RWPE1 (cell line): ENCODE measurements around the gene TPI1.

ENCODE experiments used
- CTCF ChIA-PET: fragments of 350-600 bp; sonication (Branson Sonifier 250); formaldehyde crosslinking; extraction: SDS; loops from one replicate; lab custom pipeline; 2021; lab: Yijun Ruan, JAX
- POLR2A ChIA-PET: fragments of 400-600 bp; formaldehyde crosslinking; extraction: SDS; loops from one replicate; lab custom pipeline; 2020; ENCODE audit warnings: antibody characterized with exemption; ENCODE audit not compliant: low non-redundant PET; lab: Yijun Ruan, JAX
- DNase-seq: peaks from one replicate; pipeline ENCODE4 v3.0.0; 2012; ENCODE audit warnings: low spot score
- H3K27ac ChIP-seq: fragments of 450-650 bp; 2 replicates; pipeline ENCODE4 v1.5.1; 2017
- TF ChIP-seq, protein P1 (sequence below): fragments of 450-650 bp; conservative IDR thresholded peaks from 2 replicates; pipeline ENCODE4 v1.5.1; 2017; ENCODE audit warnings: low read depth, mild to moderate bottlenecking

TPI1 gene

DNA sequence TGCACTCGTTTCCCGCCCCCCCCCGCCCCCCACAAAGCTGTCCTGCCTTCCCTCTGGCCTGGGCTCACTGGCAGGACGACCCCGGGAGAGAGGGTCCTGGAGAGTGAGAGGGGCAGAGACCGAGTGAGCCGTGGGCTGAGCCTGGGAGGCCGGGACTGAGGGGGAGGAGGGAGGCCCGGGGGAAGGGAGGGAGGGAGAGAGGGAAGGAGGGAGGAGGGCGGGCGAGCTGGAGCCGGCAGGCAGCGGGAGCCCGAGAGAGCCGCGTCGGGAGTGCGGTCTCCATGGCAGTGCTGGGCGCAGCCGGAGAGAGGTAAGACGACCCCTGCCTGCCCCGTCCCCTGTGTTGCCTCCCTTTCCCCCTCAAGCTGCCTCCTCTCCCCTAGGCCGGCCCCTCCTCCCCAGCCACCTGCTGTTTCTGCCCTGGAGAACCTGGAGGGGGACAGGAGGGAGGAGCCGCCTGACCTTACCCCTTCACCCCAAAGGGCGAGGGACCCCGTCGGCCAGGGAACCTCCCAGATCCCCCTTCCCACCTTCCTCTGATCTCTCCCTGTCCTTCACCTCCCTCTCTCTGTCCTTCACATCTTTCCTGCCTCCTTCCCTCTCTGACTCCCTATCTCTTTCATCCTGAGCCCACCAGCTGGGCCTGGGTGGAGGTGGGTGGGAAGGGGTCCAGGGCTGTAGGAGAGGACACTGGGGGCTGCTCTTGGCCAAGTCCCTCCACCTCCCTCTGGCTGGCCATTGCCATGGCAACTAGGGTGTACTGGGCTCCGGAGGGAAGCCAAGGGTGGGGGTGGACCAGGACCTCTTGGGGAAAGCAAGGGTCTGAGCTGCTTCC, 45.5 kb upstream of the TPI1 start, which contains the start of gene GPR162:
Gene GPR162, plus strand, starts transcription at position 231 of the 835 bp plus-strand sequence. CDS start 2,078 bp downstream, outside the sequence.
- ChIA-PET CTCF (interaction anchor here (0.6 to 1.0 kb wide), 2 partner anchors 13 to 136 kb away, joined by 3 read pairs; no protein-coding TSS in a partner anchor), POLR2A (interaction anchor here (0.6 kb wide), 2 partner anchors 69 to 98 kb away, joined by 3 to 4 read pairs; partner anchors contain the start of gene COPS7A)
- no peak for DNase-seq
- H3K27ac ChIP-seq = no peak within 1 kb of the TSS
- TF ChIP-seq, protein P1, sequence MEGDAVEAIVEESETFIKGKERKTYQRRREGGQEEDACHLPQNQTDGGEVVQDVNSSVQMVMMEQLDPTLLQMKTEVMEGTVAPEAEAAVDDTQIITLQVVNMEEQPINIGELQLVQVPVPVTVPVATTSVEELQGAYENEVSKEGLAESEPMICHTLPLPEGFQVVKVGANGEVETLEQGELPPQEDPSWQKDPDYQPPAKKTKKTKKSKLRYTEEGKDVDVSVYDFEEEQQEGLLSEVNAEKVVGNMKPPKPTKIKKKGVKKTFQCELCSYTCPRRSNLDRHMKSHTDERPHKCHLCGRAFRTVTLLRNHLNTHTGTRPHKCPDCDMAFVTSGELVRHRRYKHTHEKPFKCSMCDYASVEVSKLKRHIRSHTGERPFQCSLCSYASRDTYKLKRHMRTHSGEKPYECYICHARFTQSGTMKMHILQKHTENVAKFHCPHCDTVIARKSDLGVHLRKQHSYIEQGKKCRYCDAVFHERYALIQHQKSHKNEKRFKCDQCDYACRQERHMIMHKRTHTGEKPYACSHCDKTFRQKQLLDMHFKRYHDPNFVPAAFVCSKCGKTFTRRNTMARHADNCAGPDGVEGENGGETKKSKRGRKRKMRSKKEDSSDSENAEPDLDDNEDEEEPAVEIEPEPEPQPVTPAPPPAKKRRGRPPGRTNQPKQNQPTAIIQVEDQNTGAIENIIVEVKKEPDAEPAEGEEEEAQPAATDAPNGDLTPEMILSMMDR = no peak

DNA sequence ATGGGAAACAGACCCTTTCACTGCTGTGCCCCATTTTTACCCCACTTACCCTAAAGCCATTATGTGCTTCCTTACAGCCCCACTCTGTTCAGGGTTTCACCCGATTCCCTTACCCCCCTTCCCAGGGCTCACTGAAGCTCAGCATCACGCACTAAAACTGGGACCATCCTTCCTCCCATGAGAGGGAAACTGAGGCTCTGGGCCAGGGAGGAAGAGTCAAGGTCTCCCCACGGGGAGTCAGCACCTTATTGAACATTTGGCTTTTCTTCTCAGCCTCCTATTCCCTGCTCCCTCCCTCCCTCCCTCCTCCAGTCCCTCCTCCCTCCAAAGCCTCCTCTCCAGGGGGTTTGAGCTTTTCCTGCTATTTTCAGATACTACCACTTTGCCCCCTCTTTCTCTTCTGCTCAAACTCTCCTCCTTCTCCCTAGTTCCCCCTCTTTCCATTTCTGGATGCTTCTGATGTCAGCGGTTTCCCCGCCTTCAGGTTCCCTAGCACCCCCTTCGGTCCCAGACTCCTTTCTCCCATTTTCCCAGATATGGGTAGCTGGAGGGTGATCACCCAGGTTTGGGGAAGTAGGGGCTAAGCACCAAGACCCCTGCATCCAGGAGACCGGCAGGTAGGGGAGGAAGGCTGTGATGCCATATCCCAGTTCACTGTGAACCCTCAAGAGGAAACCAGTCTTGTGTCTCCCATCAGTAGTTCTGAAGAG, 44.8 kb upstream of the TPI1 start:
- no peak for DNase-seq
- no peak overlapping the region for H3K27ac ChIP-seq
- POLR2A ChIA-PET = no interaction called here
- TF ChIP-seq, protein P1 = no peak
- CTCF ChIA-PET = no interaction called here

DNA sequence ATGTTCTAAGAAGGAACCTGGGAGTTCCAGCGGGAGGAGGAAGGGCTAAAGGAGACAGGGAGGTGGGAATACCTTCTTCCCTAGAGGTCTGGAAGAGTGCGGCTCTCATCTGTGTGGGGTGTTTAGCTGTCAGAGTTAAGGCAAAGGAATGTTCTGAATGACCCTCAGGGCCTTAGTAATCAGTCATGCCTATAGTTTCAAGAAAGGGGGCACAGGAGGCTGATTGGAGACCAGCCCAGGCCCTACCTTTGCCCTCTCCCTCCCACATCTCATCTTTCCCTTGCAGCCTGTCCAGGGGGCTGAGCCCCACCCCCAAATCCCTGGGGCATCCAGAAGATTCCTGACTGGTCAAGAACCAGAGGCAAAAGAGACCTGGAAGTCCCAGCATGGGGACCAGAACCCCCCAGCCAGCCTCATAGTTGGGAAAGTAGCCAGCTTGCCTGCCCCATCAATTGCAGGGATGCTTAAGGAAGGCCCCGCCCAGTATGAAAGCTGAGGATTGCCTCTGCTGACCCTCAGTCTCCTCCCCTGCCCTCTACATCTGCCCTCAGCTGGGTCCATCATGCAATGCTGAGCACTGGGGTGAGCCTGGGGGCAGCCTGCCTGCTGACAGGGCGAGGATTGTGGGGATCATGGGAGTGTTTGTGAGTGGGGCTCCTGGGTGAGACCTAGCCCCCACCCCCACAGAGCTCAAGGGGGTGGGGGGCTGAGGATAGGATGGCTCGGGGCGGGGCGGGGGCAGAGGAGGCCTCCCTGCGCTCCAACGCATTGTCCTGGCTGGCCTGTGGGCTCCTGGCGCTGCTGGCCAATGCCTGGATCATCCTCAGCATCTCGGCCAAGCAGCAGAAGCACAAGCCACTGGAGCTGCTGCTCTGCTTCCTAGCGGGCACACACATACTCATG, 43.9 kb upstream of the TPI1 start:
- H3K27ac ChIP-seq = no peak overlapping the region
- POLR2A ChIA-PET = no interaction called here
- DNase-seq = no peak
- CTCF ChIA-PET = interaction anchor here (0.5 to 2.7 kb wide), 4 partner anchors 10 to 128 kb away, joined by 3 to 20 read pairs (median 6); partner anchors contain the start of gene MLF2
- TF ChIP-seq, protein P1 = no peak

DNA sequence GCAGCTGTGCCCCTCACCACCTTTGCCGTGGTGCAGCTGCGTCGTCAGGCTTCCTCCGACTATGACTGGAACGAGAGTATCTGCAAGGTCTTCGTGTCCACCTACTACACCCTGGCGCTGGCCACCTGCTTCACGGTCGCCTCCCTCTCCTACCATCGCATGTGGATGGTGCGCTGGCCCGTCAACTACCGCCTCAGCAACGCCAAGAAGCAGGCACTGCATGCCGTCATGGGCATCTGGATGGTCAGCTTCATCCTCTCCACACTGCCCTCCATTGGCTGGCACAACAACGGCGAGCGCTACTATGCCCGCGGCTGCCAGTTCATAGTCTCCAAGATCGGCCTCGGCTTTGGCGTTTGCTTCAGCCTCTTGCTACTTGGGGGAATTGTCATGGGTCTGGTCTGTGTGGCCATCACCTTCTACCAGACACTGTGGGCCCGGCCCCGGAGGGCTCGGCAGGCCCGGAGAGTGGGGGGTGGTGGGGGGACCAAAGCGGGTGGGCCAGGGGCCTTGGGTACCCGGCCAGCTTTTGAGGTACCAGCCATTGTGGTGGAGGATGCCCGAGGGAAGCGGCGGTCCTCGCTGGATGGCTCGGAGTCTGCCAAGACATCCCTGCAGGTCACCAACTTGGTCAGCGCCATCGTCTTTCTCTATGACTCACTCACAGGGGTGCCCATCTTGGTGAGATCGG, 43.1 kb upstream of the TPI1 start:
- H3K27ac ChIP-seq = no peak overlapping the region
- ChIA-PET CTCF (interaction anchor here (0.5 to 2.7 kb wide), 6 partner anchors 11 to 129 kb away, joined by 3 to 20 read pairs (median 3); partner anchors contain the start of genes MLF2 and PTMS), POLR2A (no interaction called here)
- TF ChIP-seq, protein P1 = no peak
- no peak for DNase-seq

DNA sequence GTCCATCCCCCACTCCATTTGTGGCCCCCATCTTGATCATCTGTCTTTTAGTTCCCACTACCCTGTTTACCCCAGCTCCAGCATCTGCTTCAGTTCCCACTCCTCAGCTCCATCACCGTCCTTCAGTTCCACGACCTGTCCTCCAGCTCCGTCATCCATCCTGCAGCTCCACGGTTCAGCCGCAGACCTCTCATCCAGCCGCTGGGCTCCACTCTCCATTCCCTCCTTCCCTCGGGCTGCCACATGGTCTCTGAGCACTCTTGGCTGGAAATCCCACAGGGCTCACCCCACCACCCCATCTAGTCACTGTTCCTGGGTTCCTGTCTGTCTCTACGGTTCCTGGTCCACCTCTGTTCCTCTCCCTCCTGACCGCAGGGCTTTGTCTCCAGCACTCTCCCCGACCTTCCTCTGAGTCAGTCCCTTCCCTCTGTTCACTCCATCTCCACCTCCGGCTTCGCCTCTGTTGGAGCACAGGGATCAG, 42.4 kb upstream of the TPI1 start:
- TF ChIP-seq, protein P1 = no peak
- DNase-seq = no peak
- ChIA-PET CTCF (interaction anchor here (0.5 to 2.7 kb wide), 7 partner anchors 10 to 291 kb away, joined by 3 to 20 read pairs (median 3); partner anchors contain the start of genes GAPDH, MLF2 and PTMS), POLR2A (no interaction called here)
- no peak overlapping the region for H3K27ac ChIP-seq
